SK-N-SH treated with all-trans-retinoic acid at 6 μM for 48 hours (cell line): ENCODE results near the gene MAML2.

Experiments used
- ATAC-seq: fragments of 200-7000 bp; cut with Tn5 transposase; 3 replicates; pipeline ENCODE4 v1.9.1; 2020; ENCODE audit warnings: mild to moderate bottlenecking, moderate library complexity
- ARNTL ChIP-seq: fragments of 450-650 bp; formaldehyde crosslinking; IDR thresholded peaks from 2 replicates; pipeline ENCODE4 v1.5.0; 2020; ENCODE audit warnings: low read depth, mild to moderate bottlenecking, moderate library complexity, borderline replicate concordance
- BACH2 ChIP-seq: fragments of 250-450 bp; sonication (Bioruptor Pico); IDR thresholded peaks from 2 replicates; pipeline ENCODE4 v1.9.0; 2021; ENCODE audit warnings: mild to moderate bottlenecking, borderline replicate concordance
- CREB5 ChIP-seq: fragments of 250-450 bp; sonication (Bioruptor Pico); IDR thresholded peaks from 2 replicates; pipeline ENCODE4 v1.5.1; 2020; ENCODE audit warnings: low read depth, mild to moderate bottlenecking, moderate library complexity
- CSDC2 ChIP-seq: fragments of 250-450 bp; sonication (Bioruptor Pico); IDR thresholded peaks from 2 replicates; pipeline ENCODE4 v1.5.0; 2020; ENCODE audit warnings: mild to moderate bottlenecking, moderate library complexity
- ESRRG ChIP-seq: fragments of 250-450 bp; sonication (Bioruptor Pico); IDR thresholded peaks from 2 replicates; pipeline ENCODE4 v1.6.1; 2021; ENCODE audit warnings: mild to moderate bottlenecking
- ISL1 ChIP-seq: fragments of 250-450 bp; sonication (Bioruptor Pico); IDR thresholded peaks from 2 replicates; pipeline ENCODE4 v2.1.2; 2022; ENCODE audit warnings: mild to moderate bottlenecking, moderate library complexity
- OSR1 ChIP-seq: fragments of 250-450 bp; sonication (Bioruptor Pico); IDR thresholded peaks from 2 replicates; pipeline ENCODE4 v1.8.0; 2022; ENCODE audit warnings: moderate library complexity, mild to moderate bottlenecking, inconsistent platforms
- PATZ1 ChIP-seq: fragments of 250-450 bp; sonication (Bioruptor Pico); IDR thresholded peaks from 2 replicates; pipeline ENCODE4 v1.8.0; 2020; ENCODE audit warnings: mild to moderate bottlenecking, moderate library complexity, borderline replicate concordance
- POU6F1 ChIP-seq: fragments of 250-450 bp; sonication (Bioruptor Pico); IDR thresholded peaks from 2 replicates; pipeline ENCODE4 v1.8.0; 2021; ENCODE audit warnings: low read depth, mild to moderate bottlenecking, moderate library complexity, borderline replicate concordance
- PPARA ChIP-seq: fragments of 250-450 bp; sonication (Bioruptor Pico); IDR thresholded peaks from 2 replicates; pipeline ENCODE4 v1.5.0; 2020; ENCODE audit warnings: mild to moderate bottlenecking, borderline replicate concordance
- RARB ChIP-seq: fragments of 250-450 bp; sonication (Bioruptor Pico); IDR thresholded peaks from 2 replicates; pipeline ENCODE4 v1.8.0; 2021; ENCODE audit warnings: mild to moderate bottlenecking, moderate library complexity
- SNAI2 ChIP-seq: fragments of 250-450 bp; sonication (Bioruptor Pico); IDR thresholded peaks from 2 replicates; pipeline ENCODE4 v1.5.0; 2020; ENCODE audit warnings: mild to moderate bottlenecking, moderate library complexity
- TCF4 ChIP-seq: fragments of 250-450 bp; sonication (Bioruptor Pico); IDR thresholded peaks from 2 replicates; pipeline ENCODE4 v1.8.0; 2021; ENCODE audit warnings: mild to moderate bottlenecking, moderate library complexity, borderline replicate concordance
- TOX ChIP-seq: fragments of 250-450 bp; sonication (Bioruptor Pico); IDR thresholded peaks from 2 replicates; pipeline ENCODE4 v1.8.0; 2021; ENCODE audit warnings: mild to moderate bottlenecking, moderate library complexity, borderline replicate concordance
- TSHZ2 ChIP-seq: fragments of 250-450 bp; sonication (Bioruptor Pico); IDR thresholded peaks from 2 replicates; pipeline ENCODE4 v1.5.0; 2020; ENCODE audit warnings: mild to moderate bottlenecking, moderate library complexity
- ZFP3 ChIP-seq: fragments of 250-450 bp; sonication (Bioruptor Pico); IDR thresholded peaks from 2 replicates; pipeline ENCODE4 v1.5.0; 2020; ENCODE audit warnings: mild to moderate bottlenecking, moderate library complexity
- ZFP30 ChIP-seq: fragments of 450-650 bp; formaldehyde crosslinking; IDR thresholded peaks from 2 replicates; pipeline ENCODE4 v1.5.0; 2022; ENCODE audit warnings: mild to moderate bottlenecking, moderate library complexity
- ZNF565 ChIP-seq: fragments of 450-650 bp; formaldehyde crosslinking; conservative IDR thresholded peaks from 2 replicates; pipeline ENCODE4 v1.5.0; 2020; ENCODE audit warnings: low read depth, mild to moderate bottlenecking, moderate library complexity
- ZNF70 ChIP-seq: fragments of 450-650 bp; formaldehyde crosslinking; IDR thresholded peaks from 2 replicates; pipeline ENCODE4 v1.5.0; 2020; ENCODE audit warnings: mild to moderate bottlenecking, moderate library complexity
- ZNF8 ChIP-seq: fragments of 450-650 bp; formaldehyde crosslinking; IDR thresholded peaks from 2 replicates; pipeline ENCODE4 v1.5.0; 2020; ENCODE audit warnings: mild to moderate bottlenecking, moderate library complexity

MAML2 gene

GRCh38 chr11:96188243-96189006 is 154.6 kb downstream of the MAML2 start:
- ATAC-seq, result peak; percentile 69

GRCh38 chr11:96187822-96188221 is 155.2 kb downstream of the MAML2 start:
- ATAC-seq, result peak; percentile 92

More at GRCh38 chr11:96188243-96189006, 154.6 kb downstream of the MAML2 start:
- TF ChIP-seq ZFP30 (CRISPR knock-in tag) (no peak), ISL1 (CRISPR knock-in tag) (peak; percentile 35; the same call in 1 of the 2 replicates)

GRCh38 chr11:96186806-96187205 is 156.2 kb downstream of the MAML2 start:
- TF ChIP-seq ZNF565, result no peak
- TF ChIP-seq PPARA, result no peak
- TF ChIP-seq TSHZ2 (CRISPR knock-in tag), result no peak
- no peak for TF ChIP-seq SNAI2 (CRISPR knock-in tag)
- no peak for TF ChIP-seq CSDC2 (CRISPR knock-in tag)
- ATAC-seq, result no peak

More at GRCh38 chr11:96187822-96188221, 155.2 kb downstream of the MAML2 start:
- TF ChIP-seq TOX (CRISPR knock-in tag) (no peak), ZFP3 (no peak), PATZ1 (CRISPR knock-in tag) (no peak), ZFP30 (CRISPR knock-in tag) (no peak), SNAI2 (CRISPR knock-in tag) (no peak), CSDC2 (CRISPR knock-in tag) (no peak), ZNF70 (CRISPR knock-in tag) (no peak), ISL1 (CRISPR knock-in tag) (no peak; the same call in 1 of the 2 replicates), TCF4 (CRISPR knock-in tag) (no peak), RARB (CRISPR knock-in tag) (no peak), CREB5 (CRISPR knock-in tag) (no peak), ARNTL (CRISPR knock-in tag) (no peak), PPARA (no peak), ZNF8 (CRISPR knock-in tag) (no peak), TSHZ2 (CRISPR knock-in tag) (no peak), OSR1 (CRISPR knock-in tag) (no peak), ESRRG (CRISPR knock-in tag) (no peak), BACH2 (CRISPR knock-in tag) (no peak)

- no peak for ATAC-seq
- TF ChIP-seq CSDC2 (CRISPR knock-in tag), result no peak
- TF ChIP-seq ISL1 (CRISPR knock-in tag), result no peak
- no peak for TF ChIP-seq PATZ1 (CRISPR knock-in tag)
- TF ChIP-seq RARB (CRISPR knock-in tag), result no peak
- TF ChIP-seq TCF4 (CRISPR knock-in tag), result no peak
- TF ChIP-seq BACH2 (CRISPR knock-in tag), result no peak
- no peak for TF ChIP-seq POU6F1
- TF ChIP-seq ARNTL (CRISPR knock-in tag), result no peak
Measured at GRCh38 chr11:96185220-96185768, 157.7 kb downstream of the MAML2 start.
